ENCODE results near the gene ZNF718.

GRCh38 chr4:138935-139334, 14.6 kb downstream of the ZNF718 start:
- TF ChIP-seq EZH2 (IDR thresholded peaks at IDR 0.05; ENCODE audit: borderline replicate concordance, low read depth, low read length, severe bottlenecking) (no peak), CTCF (IDR thresholded peaks at IDR 0.05; ENCODE audit: borderline replicate concordance, extremely low read depth, low read length, poor library complexity, severe bottlenecking) (no peak)

All from DND-41 (cell line).